ENCODE data around the gene NT5C. TPM values are rescaled to one million over a fixed set of nuclear protein-coding genes. Genes with fewer than 3 reads are reported as not detected.

Gene NT5C
- total RNA-seq, 1 donor = 48.1 TPM

DNA sequence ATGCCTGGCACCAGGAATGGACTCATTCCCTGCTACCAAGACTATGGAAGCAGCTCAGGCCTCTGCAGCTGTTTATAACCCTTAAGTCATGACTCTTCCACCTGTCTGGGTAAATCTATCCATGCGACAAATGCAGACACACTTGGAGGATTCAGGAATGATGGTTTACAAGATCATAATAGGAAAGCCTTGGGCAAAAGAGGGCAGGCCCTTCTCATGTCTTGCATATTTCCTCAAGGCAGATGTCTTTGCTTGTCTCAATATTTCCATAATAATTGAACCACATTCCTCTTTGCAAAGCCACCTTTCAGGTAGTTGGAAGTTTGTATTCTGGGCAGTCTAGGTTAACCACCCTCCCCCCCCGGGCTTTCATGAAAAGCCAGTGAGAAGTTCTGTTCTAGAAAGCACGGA, 23.7 kb upstream of the NT5C start:
- no peaks in the 10 kb centered on the region for H3K36me3 ChIP-seq (ENCODE audit: insufficient read depth, low read length)
- no peak overlapping the region for H3K27ac ChIP-seq (ENCODE audit: low read depth, low read length)
- peaks cover 41% of the 10 kb centered on the region for H3K79me2 ChIP-seq (ENCODE audit: insufficient read depth, low read length)
- DNase-seq (ENCODE audit: insufficient read length, low spot score, missing footprints) = peak; percentile 60
- no peaks in the 10 kb centered on the region for H3K27me3 ChIP-seq (ENCODE audit: insufficient read depth, low read length)
- H2AFZ ChIP-seq (ENCODE audit: low read length) = no peak overlapping the region
- TF ChIP-seq, protein P1, sequence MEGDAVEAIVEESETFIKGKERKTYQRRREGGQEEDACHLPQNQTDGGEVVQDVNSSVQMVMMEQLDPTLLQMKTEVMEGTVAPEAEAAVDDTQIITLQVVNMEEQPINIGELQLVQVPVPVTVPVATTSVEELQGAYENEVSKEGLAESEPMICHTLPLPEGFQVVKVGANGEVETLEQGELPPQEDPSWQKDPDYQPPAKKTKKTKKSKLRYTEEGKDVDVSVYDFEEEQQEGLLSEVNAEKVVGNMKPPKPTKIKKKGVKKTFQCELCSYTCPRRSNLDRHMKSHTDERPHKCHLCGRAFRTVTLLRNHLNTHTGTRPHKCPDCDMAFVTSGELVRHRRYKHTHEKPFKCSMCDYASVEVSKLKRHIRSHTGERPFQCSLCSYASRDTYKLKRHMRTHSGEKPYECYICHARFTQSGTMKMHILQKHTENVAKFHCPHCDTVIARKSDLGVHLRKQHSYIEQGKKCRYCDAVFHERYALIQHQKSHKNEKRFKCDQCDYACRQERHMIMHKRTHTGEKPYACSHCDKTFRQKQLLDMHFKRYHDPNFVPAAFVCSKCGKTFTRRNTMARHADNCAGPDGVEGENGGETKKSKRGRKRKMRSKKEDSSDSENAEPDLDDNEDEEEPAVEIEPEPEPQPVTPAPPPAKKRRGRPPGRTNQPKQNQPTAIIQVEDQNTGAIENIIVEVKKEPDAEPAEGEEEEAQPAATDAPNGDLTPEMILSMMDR (IDR thresholded peaks at IDR 0.05; ENCODE audit: extremely low read depth, low read depth, low read length) = no peak
- peaks cover 24% of the 10 kb centered on the region for H3K4me1 ChIP-seq (ENCODE audit: insufficient read depth, low read length)
- H4K20me1 ChIP-seq (ENCODE audit: insufficient read depth, low read length) = peaks cover 13% of the 10 kb centered on the region
- peak overlapping the region; percentile 100 for H3K4me2 ChIP-seq (ENCODE audit: insufficient read depth, low read length)
- no peaks in the 10 kb centered on the region for H3K9me3 ChIP-seq (ENCODE audit: low read depth, low read length)
- no peak overlapping the region for H3K4me3 ChIP-seq (ENCODE audit: insufficient read depth, low read length)

DNA sequence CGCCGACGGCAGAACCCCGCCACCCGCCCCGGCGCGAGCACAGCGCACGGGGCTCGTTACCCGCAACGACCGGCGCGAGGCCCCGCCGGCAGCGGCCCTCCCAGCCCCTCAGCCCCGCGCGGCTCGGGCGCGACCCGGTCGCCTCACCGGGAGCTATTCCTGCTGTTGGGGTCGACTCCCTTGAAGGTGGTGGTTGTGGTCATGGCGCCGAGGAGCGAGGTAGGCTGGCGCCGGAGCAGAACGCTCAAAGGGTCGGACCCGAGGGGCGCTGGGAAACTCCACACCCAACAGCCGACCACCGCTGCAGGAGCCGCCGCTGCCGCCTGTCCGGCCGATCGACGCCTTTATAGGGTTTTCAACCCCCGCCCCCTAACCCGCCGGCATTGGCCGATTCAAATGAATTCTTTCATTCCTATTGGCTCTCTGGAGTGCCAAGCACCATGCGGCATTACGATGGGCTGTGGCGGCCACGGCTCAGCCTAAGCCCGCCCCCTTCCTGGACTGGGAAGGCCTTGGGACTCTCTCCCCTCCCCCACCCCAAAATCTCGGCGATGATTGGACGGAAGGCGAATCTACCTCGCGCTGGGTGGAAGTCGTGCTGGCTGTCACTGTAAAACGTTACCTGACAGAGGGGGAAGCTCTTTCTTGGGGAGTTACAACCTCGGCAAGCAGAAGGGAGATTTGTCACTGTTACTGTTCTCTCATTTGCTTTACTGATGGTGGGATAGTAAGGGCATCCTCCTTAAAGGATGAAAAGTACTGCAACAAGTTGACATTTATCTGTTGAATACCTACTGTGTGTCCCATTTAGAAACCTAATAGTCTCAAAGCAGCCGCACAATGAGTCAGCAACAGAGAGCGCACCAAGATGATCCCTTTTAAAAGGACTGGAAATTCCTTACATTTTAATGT, 22.9 kb upstream of the NT5C start, which contains the start of gene JPT1:
Gene JPT1 (minus strand): TSS at position 318 of the 912 bp plus-strand sequence. CDS start 115 bp downstream, at position 203.
- peak within 1 kb of the TSS; percentile 100 for H3K4me2 ChIP-seq (ENCODE audit: insufficient read depth, low read length)
- H3K4me1 ChIP-seq (ENCODE audit: insufficient read depth, low read length) = peaks cover 21% of the 10 kb centered on the region
- H4K20me1 ChIP-seq (ENCODE audit: insufficient read depth, low read length) = peaks cover 17% of the 10 kb centered on the region
- H3K27ac ChIP-seq (ENCODE audit: low read depth, low read length) = peak within 1 kb of the TSS; percentile 76
- peak within 1 kb of the TSS; percentile 96 for H3K4me3 ChIP-seq (ENCODE audit: insufficient read depth, low read length)
- peaks cover 48% of the 10 kb centered on the region for H3K79me2 ChIP-seq (ENCODE audit: insufficient read depth, low read length)
- DNase-seq (ENCODE audit: insufficient read length, low spot score, missing footprints) = peak; percentile 100
- no peaks in the 10 kb centered on the region for H3K27me3 ChIP-seq (ENCODE audit: insufficient read depth, low read length)
- peak within 1 kb of the TSS; percentile 77 for H2AFZ ChIP-seq (ENCODE audit: low read length)
- TF ChIP-seq, protein P1 (IDR thresholded peaks at IDR 0.05; ENCODE audit: extremely low read depth, low read depth, low read length) = no peak
- H3K36me3 ChIP-seq (ENCODE audit: insufficient read depth, low read length) = no peaks in the 10 kb centered on the region
- no peaks in the 10 kb centered on the region for H3K9me3 ChIP-seq (ENCODE audit: low read depth, low read length)

DNA sequence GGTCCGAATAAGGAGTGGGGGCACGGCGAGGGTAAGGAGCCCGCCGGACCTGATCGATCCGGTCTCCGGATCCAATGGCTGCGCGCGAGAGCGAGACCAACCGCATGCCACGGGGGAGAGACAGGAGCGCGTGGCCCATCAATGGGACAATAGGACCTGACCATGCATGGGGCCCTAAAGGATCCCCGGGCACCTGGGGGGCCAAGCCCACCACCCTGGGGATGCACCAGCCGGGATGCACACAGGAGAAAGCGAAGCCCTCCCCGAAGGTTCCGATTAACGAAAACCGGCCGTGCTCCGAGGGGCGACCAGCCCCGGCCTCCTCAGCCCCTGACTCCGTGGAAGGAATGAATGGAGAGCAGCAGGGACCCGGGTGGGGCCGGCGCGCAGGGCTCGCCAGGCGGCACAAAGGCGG, 22.2 kb upstream of the NT5C start:
- Histone ChIP-seq H3K4me3 (ENCODE audit: insufficient read depth, low read length) (peak overlapping the region; percentile 96), H3K36me3 (ENCODE audit: insufficient read depth, low read length) (peaks cover 3% of the 10 kb centered on the region), H3K27ac (ENCODE audit: low read depth, low read length) (peak overlapping the region; percentile 76), H3K9me3 (ENCODE audit: low read depth, low read length) (no peaks in the 10 kb centered on the region), H3K4me2 (ENCODE audit: insufficient read depth, low read length) (peak overlapping the region; percentile 100), H3K4me1 (ENCODE audit: insufficient read depth, low read length) (peaks cover 15% of the 10 kb centered on the region), H3K79me2 (ENCODE audit: insufficient read depth, low read length) (peaks cover 53% of the 10 kb centered on the region), H2AFZ (ENCODE audit: low read length) (peak overlapping the region; percentile 62), H4K20me1 (ENCODE audit: insufficient read depth, low read length) (peaks cover 17% of the 10 kb centered on the region), H3K27me3 (ENCODE audit: insufficient read depth, low read length) (no peaks in the 10 kb centered on the region)
- TF ChIP-seq, protein P1 (IDR thresholded peaks at IDR 0.05; ENCODE audit: extremely low read depth, low read depth, low read length) = no peak
- peak; percentile 88 for DNase-seq (ENCODE audit: insufficient read length, low spot score, missing footprints)
